ENCODE measurements around the gene MCC. TPM values are rescaled to one million over a fixed set of nuclear protein-coding genes. Genes with fewer than 3 reads are reported as not detected.
"Not testable (repeated sequence)": the region's sequence is repeated elsewhere in the genome, so short reads cannot be mapped to it uniquely, and the experiment has no call there.

Gene MCC
- total and polyA plus RNA-seq, 2 of the 4 experiments (the other 2 are of a cell fraction), result 5.0 to 20.6 TPM

- CTCF ChIA-PET, result no interaction called here
- Histone ChIP-seq H3K56ac (ENCODE audit: extremely low read depth, insufficient read depth, low read length) (no peak overlapping the region), H3K14ac (replicated peaks; ENCODE audit: low read depth, low read length) (no peak overlapping the region), H3K18ac (ENCODE audit: low read depth, low read length) (no peak overlapping the region), H2AK5ac (ENCODE audit: low read depth, low read length) (no peak overlapping the region), H3K4me3 (ENCODE audit: insufficient read depth, low read depth, low read length) (no peak overlapping the region), H3K27ac (ENCODE audit: insufficient read depth, low read length) (no peak overlapping the region), H2BK20ac (ENCODE audit: low read depth, low read length) (no peak overlapping the region), H3K79me1 (ENCODE audit: low read depth in 1 of 2, low read length in 2 of 2) (no peaks in the 10 kb centered on the region), H3K4ac (ENCODE audit: low read depth, low read length) (no peak overlapping the region), H3K4me2 (ENCODE audit: low read depth, low read length) (no peak overlapping the region), H3K9ac (ENCODE audit: low read depth, low read length) (no peak overlapping the region), H3K27me3 (ENCODE audit: control insufficient read depth, insufficient read depth, low read length) (no peaks in the 10 kb centered on the region), H2BK15ac (ENCODE audit: low read depth, low read length) (no peak overlapping the region), H2BK120ac (ENCODE audit: low read depth, low read length) (no peak overlapping the region), H2AK9ac (replicated peaks; ENCODE audit: low read depth, low read length, poor library complexity) (no peak overlapping the region), H2BK5ac (ENCODE audit: low read depth, low read length, poor library complexity, severe bottlenecking) (no peak overlapping the region), H2AFZ (replicated peaks; ENCODE audit: low read length, poor library complexity) (no peak overlapping the region), H3K9me1 (ENCODE audit: insufficient read depth, low read length) (no peaks in the 10 kb centered on the region), H4K20me1 (ENCODE audit: insufficient read depth, low read length) (no peaks in the 10 kb centered on the region; the same call in 1 of the 2 replicates), H4K91ac (ENCODE audit: insufficient read depth, low read depth, low read length) (no peak overlapping the region), H3K36me3 (ENCODE audit: control insufficient read depth, insufficient read depth, low read length) (peaks cover 17% of the 10 kb centered on the region), H4K8ac (ENCODE audit: low read depth in 2 of 2, low read length in 2 of 2) (no peak overlapping the region), H4K5ac (ENCODE audit: low read depth, low read length) (no peak overlapping the region), H3K9me3 (ENCODE audit: control insufficient read depth, insufficient read depth, low read length) (no peaks in the 10 kb centered on the region), H3K23ac (ENCODE audit: low read depth, low read length) (no peak overlapping the region), H3K4me1 (ENCODE audit: control insufficient read depth, insufficient read depth, low read length) (no peaks in the 10 kb centered on the region)
- BruUV-seq (replicated peaks), result no TSS peak
- DNase-seq, result no peak
- dilution Hi-C loops (cut with HindIII; ENCODE audit: low sequenced_read_pairs, unreplicated experiment), result no loop called here
- in situ Hi-C loops (cut with MboI; ENCODE audit: low sequenced_read_pairs), result no loop called here
- no peak for TF ChIP-seq CTCF (conservative IDR thresholded peaks at IDR 0.05; ENCODE audit: low read depth, low read length)
- POLR2A ChIA-PET (ENCODE audit: unreplicated experiment), result no interaction called here
- WGBS, 2 experiments (ENCODE audit: extremely low coverage in 2 of 2, insufficient read length in 1 of 2), result 94% methylated on average over 17 of the region's 21 CpGs; no CpG with 5 or more reads in 1 of the 2 experiments
- no peak for ATAC-seq (ENCODE audit: low read depth)
- intact Hi-C loops (cut with micrococcal nuclease), result no loop called here
Measured at GRCh38 chr5:113075019-113075418, 413.2 kb downstream of the MCC start.

- H2AFZ ChIP-seq (replicated peaks; ENCODE audit: low read length, poor library complexity); H2BK20ac ChIP-seq (ENCODE audit: low read depth, low read length); H3K4me1 ChIP-seq (ENCODE audit: control insufficient read depth, insufficient read depth, low read length); H2BK15ac ChIP-seq (ENCODE audit: low read depth, low read length); BruUV-seq (replicated peaks); H2BK5ac ChIP-seq (ENCODE audit: low read depth, low read length, poor library complexity, severe bottlenecking); H4K20me1 ChIP-seq (ENCODE audit: insufficient read depth, low read length); H2BK120ac ChIP-seq (ENCODE audit: low read depth, low read length); H4K5ac ChIP-seq (ENCODE audit: low read depth, low read length); intact Hi-C loops (cut with micrococcal nuclease); H3K9me1 ChIP-seq (ENCODE audit: insufficient read depth, low read length); H3K4me3 ChIP-seq (ENCODE audit: insufficient read depth, low read depth, low read length); POLR2A ChIA-PET (ENCODE audit: unreplicated experiment); H3K18ac ChIP-seq (ENCODE audit: low read depth, low read length); H3K56ac ChIP-seq (ENCODE audit: extremely low read depth, insufficient read depth, low read length); H3K14ac ChIP-seq (replicated peaks; ENCODE audit: low read depth, low read length); dilution Hi-C loops (cut with HindIII; ENCODE audit: low sequenced_read_pairs, unreplicated experiment); H3K79me1 ChIP-seq (ENCODE audit: low read depth in 1 of 2, low read length in 2 of 2); H2AK9ac ChIP-seq (replicated peaks; ENCODE audit: low read depth, low read length, poor library complexity); H4K91ac ChIP-seq (ENCODE audit: insufficient read depth, low read depth, low read length); H3K9ac ChIP-seq (ENCODE audit: low read depth, low read length); DNase-seq; H3K4me2 ChIP-seq (ENCODE audit: low read depth, low read length); H3K27me3 ChIP-seq (ENCODE audit: control insufficient read depth, insufficient read depth, low read length); H3K27ac ChIP-seq (ENCODE audit: insufficient read depth, low read length); ATAC-seq (ENCODE audit: low read depth); H3K4ac ChIP-seq (ENCODE audit: low read depth, low read length); in situ Hi-C loops (cut with MboI; ENCODE audit: low sequenced_read_pairs); H4K8ac ChIP-seq (ENCODE audit: low read depth in 2 of 2, low read length in 2 of 2); H3K9me3 ChIP-seq (ENCODE audit: control insufficient read depth, insufficient read depth, low read length); H3K23ac ChIP-seq (ENCODE audit: low read depth, low read length); H2AK5ac ChIP-seq (ENCODE audit: low read depth, low read length): not testable (repeated sequence)
- CTCF ChIA-PET, result interaction anchor here (0.6 kb wide), 1 partner anchor 129 kb away, joined by 4 read pairs; no protein-coding TSS in a partner anchor
- peaks cover 20% of the 10 kb centered on the region for H3K36me3 ChIP-seq (ENCODE audit: control insufficient read depth, insufficient read depth, low read length)
- WGBS, 2 experiments (ENCODE audit: extremely low coverage in 2 of 2, insufficient read length in 1 of 2), result 100% methylated on average over 2 of the region's 11 CpGs; no CpG with 5 or more reads in 1 of the 2 experiments
Measured at GRCh38 chr5:113073629-113074034, 414.6 kb downstream of the MCC start.
